C4-2B (cell line): ENCODE measurements around the gene ZNF793.

ENCODE experiments used
- H3K27ac ChIP-seq: fragments of 450-650 bp; 2 replicates; pipeline ENCODE4 v1.5.1; 2017
- ZFX ChIP-seq: fragments of 450-650 bp; IDR thresholded peaks from 2 replicates; pipeline ENCODE4 v1.6.1; 2017
- TF ChIP-seq, protein P1 (sequence below): fragments of 450-650 bp; conservative IDR thresholded peaks from 2 replicates; pipeline ENCODE4 v1.5.1; 2017; ENCODE audit warnings: mild to moderate bottlenecking

Gene ZNF793

GRCh38 chr19:37572203-37572602, 65.5 kb downstream of the ZNF793 start:
- H3K27ac ChIP-seq = no peak overlapping the region
- TF ChIP-seq, protein P1, sequence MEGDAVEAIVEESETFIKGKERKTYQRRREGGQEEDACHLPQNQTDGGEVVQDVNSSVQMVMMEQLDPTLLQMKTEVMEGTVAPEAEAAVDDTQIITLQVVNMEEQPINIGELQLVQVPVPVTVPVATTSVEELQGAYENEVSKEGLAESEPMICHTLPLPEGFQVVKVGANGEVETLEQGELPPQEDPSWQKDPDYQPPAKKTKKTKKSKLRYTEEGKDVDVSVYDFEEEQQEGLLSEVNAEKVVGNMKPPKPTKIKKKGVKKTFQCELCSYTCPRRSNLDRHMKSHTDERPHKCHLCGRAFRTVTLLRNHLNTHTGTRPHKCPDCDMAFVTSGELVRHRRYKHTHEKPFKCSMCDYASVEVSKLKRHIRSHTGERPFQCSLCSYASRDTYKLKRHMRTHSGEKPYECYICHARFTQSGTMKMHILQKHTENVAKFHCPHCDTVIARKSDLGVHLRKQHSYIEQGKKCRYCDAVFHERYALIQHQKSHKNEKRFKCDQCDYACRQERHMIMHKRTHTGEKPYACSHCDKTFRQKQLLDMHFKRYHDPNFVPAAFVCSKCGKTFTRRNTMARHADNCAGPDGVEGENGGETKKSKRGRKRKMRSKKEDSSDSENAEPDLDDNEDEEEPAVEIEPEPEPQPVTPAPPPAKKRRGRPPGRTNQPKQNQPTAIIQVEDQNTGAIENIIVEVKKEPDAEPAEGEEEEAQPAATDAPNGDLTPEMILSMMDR = no peak
- no peak for TF ChIP-seq ZFX

DNA sequence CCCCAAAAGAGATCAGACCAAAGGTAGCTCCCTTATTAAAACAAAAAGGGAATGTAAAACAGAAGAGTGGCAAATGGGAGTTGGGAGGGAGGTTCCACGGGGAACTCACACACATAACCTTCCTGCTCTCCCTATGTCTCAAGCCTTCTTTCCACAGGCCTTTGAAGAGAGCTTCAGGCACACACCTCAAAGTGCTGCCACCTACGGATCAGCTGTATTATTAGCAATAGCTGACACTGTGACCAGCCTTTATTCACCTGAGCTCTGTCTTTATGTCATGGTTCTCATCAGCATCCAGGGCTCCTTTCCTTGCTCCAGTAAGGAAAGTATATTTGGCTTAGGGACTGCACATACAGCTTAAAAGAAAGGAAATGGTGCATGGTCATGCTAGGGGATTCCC, 76.6 kb downstream of the ZNF793 start:
- H3K27ac ChIP-seq = no peak overlapping the region
- no peak for TF ChIP-seq ZFX
- TF ChIP-seq, protein P1 = no peak
